GM12875 (cell line): ENCODE measurements around the gene ANKS1A.

Experiments used
- H3K4me3 ChIP-seq: one replicate; pipeline ENCODE4 v1.5.1; 2011; ENCODE audit warnings: low read depth, low read length, control low read depth
- TF ChIP-seq, protein P1 (sequence below): IDR thresholded peaks from 2 replicates; pipeline ENCODE4 v1.5.1; 2011; ENCODE audit warnings: low read depth, mild to moderate bottlenecking, control low read depth, inconsistent platforms, low read length, moderate library complexity, borderline replicate concordance; ENCODE audit not compliant: insufficient read depth

Gene ANKS1A

GRCh38 chr6:34920097-34920496 is 31.0 kb downstream of the ANKS1A start:
- H3K4me3 ChIP-seq = no peak overlapping the region
- TF ChIP-seq, protein P1, sequence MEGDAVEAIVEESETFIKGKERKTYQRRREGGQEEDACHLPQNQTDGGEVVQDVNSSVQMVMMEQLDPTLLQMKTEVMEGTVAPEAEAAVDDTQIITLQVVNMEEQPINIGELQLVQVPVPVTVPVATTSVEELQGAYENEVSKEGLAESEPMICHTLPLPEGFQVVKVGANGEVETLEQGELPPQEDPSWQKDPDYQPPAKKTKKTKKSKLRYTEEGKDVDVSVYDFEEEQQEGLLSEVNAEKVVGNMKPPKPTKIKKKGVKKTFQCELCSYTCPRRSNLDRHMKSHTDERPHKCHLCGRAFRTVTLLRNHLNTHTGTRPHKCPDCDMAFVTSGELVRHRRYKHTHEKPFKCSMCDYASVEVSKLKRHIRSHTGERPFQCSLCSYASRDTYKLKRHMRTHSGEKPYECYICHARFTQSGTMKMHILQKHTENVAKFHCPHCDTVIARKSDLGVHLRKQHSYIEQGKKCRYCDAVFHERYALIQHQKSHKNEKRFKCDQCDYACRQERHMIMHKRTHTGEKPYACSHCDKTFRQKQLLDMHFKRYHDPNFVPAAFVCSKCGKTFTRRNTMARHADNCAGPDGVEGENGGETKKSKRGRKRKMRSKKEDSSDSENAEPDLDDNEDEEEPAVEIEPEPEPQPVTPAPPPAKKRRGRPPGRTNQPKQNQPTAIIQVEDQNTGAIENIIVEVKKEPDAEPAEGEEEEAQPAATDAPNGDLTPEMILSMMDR = no peak

DNA sequence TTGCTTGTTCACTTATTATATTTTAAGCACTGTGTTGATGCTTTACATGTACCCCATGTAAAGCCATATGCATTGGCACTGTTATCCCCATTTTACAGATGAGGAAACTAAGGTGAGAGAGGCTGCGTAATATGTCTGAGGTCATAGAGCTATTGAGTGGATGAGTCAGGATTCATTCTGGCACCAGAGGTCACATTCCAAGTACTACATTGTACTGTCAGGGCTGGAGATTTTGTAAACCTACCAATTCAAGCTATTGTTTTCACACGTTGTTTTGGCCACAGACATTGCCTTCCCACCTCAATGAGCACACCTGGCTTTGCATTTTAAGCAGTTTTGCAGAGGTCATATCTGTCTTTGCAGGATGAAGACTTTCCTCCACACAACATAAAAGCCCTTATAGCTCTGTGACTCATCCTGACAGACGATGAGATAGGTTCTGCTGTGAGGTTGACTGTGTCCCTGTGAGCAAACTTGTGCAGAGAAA is 33.2 kb downstream of the ANKS1A start:
- TF ChIP-seq, protein P1 = no peak

DNA sequence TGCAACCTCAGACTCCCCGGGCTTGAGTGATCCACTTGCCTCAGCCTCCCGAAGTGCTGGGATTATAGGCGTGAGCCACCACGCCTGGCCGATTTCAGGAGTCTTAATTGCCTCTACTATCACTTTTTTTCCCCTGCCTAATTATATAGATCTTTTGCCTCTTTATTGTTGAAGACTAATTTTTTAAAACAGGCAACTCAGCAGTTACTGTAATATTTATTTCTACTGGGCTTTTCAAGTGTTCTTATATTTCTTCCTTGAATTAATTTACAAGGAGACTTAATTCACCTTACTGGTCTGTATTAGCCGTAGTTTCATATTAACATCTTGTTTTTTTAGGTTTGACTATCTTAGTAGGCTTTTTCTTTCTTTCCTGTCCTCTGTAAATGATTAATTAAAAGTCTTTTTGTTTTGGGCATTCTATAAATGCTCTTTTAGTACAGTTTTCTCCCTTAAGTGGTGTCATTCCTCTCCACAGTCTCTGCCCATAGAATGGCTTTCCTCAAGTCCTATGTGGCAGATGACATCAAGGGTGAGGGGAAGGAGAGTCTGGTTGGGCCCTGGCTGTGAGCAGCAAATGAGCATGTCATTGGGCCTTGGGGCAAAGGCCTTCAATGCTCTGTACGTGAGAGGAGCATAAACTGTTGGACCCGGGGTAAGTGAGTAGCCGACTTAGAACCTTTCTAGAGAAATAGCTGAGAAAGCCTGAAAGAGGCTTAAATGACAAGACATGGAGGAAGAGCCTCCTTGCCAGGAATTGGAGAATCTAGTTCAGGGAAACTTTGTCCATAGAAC is 36.0 kb downstream of the ANKS1A start:
- no peak overlapping the region for H3K4me3 ChIP-seq
- TF ChIP-seq, protein P1 = no peak

More for the DNA sequence above, 33.2 kb downstream of the ANKS1A start:
- H3K4me3 ChIP-seq = no peak overlapping the region

GRCh38 chr6:34926655-34927054 is 37.6 kb downstream of the ANKS1A start:
- TF ChIP-seq, protein P1 = no peak
- no peak overlapping the region for H3K4me3 ChIP-seq

GRCh38 chr6:34928220-34928619 is 39.2 kb downstream of the ANKS1A start:
- no peak overlapping the region for H3K4me3 ChIP-seq
- TF ChIP-seq, protein P1 = no peak

DNA sequence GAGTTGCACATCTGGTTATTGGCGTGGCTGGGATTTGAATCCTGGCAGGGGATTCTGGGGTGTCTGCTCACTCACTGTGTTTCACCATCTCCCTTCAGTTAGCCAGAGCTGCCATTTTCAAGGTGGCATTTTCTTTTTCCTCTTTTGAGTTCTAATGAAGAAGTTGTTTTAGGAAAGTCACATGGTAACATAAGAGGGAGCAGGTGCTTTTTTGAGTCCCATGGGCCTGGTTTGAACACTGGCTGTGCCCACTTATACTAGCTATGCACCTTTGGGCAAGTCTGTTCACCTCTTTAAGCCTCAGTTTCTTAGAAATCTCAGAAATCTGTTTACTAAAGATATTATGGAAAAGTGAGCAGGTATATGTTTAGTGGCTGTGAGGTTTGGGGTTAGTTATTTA is 39.6 kb downstream of the ANKS1A start:
- H3K4me3 ChIP-seq = no peak overlapping the region
- TF ChIP-seq, protein P1 = no peak
